SK-N-SH treated with all-trans-retinoic acid at 6 μM for 48 hours (cell line): Measurements from ENCODE around the gene PDIA3.
A peak's percentile ranks its signal among the peaks of the same experiment; 100 is the strongest.

Source experiments
- ATAC-seq: fragments of 200-7000 bp; cut with Tn5 transposase; 3 replicates; pipeline ENCODE4 v1.9.1; 2020; ENCODE audit warnings: mild to moderate bottlenecking, moderate library complexity
- ARNTL ChIP-seq: fragments of 450-650 bp; formaldehyde crosslinking; IDR thresholded peaks from 2 replicates; pipeline ENCODE4 v1.5.0; 2020; ENCODE audit warnings: low read depth, mild to moderate bottlenecking, moderate library complexity, borderline replicate concordance
- BACH2 ChIP-seq: fragments of 250-450 bp; sonication (Bioruptor Pico); IDR thresholded peaks from 2 replicates; pipeline ENCODE4 v1.9.0; 2021; ENCODE audit warnings: mild to moderate bottlenecking, borderline replicate concordance
- CSDC2 ChIP-seq: fragments of 250-450 bp; sonication (Bioruptor Pico); IDR thresholded peaks from 2 replicates; pipeline ENCODE4 v1.5.0; 2020; ENCODE audit warnings: mild to moderate bottlenecking, moderate library complexity
- ESRRG ChIP-seq: fragments of 250-450 bp; sonication (Bioruptor Pico); IDR thresholded peaks from 2 replicates; pipeline ENCODE4 v1.6.1; 2021; ENCODE audit warnings: mild to moderate bottlenecking
- GLIS3 ChIP-seq: fragments of 250-450 bp; sonication (Bioruptor Pico); IDR thresholded peaks from 2 replicates; pipeline ENCODE4 v1.5.0; 2020; ENCODE audit warnings: mild to moderate bottlenecking, moderate library complexity
- ISL1 ChIP-seq: fragments of 250-450 bp; sonication (Bioruptor Pico); IDR thresholded peaks from 2 replicates; pipeline ENCODE4 v2.1.2; 2022; ENCODE audit warnings: mild to moderate bottlenecking, moderate library complexity
- OSR1 ChIP-seq: fragments of 250-450 bp; sonication (Bioruptor Pico); IDR thresholded peaks from 2 replicates; pipeline ENCODE4 v1.8.0; 2022; ENCODE audit warnings: moderate library complexity, mild to moderate bottlenecking, inconsistent platforms
- PPARA ChIP-seq: fragments of 250-450 bp; sonication (Bioruptor Pico); IDR thresholded peaks from 2 replicates; pipeline ENCODE4 v1.5.0; 2020; ENCODE audit warnings: mild to moderate bottlenecking, borderline replicate concordance
- RARB ChIP-seq: fragments of 250-450 bp; sonication (Bioruptor Pico); IDR thresholded peaks from 2 replicates; pipeline ENCODE4 v1.8.0; 2021; ENCODE audit warnings: mild to moderate bottlenecking, moderate library complexity
- SNAI2 ChIP-seq: fragments of 250-450 bp; sonication (Bioruptor Pico); IDR thresholded peaks from 2 replicates; pipeline ENCODE4 v1.5.0; 2020; ENCODE audit warnings: mild to moderate bottlenecking, moderate library complexity
- TCF4 ChIP-seq: fragments of 250-450 bp; sonication (Bioruptor Pico); IDR thresholded peaks from 2 replicates; pipeline ENCODE4 v1.8.0; 2021; ENCODE audit warnings: mild to moderate bottlenecking, moderate library complexity, borderline replicate concordance
- TOX ChIP-seq: fragments of 250-450 bp; sonication (Bioruptor Pico); IDR thresholded peaks from 2 replicates; pipeline ENCODE4 v1.8.0; 2021; ENCODE audit warnings: mild to moderate bottlenecking, moderate library complexity, borderline replicate concordance
- ZC3H10 ChIP-seq: fragments of 250-450 bp; sonication (Bioruptor Pico); IDR thresholded peaks from 2 replicates; pipeline ENCODE4 v1.5.1; 2021; ENCODE audit warnings: mild to moderate bottlenecking, moderate library complexity
- ZFP3 ChIP-seq: fragments of 250-450 bp; sonication (Bioruptor Pico); IDR thresholded peaks from 2 replicates; pipeline ENCODE4 v1.5.0; 2020; ENCODE audit warnings: mild to moderate bottlenecking, moderate library complexity
- ZNF565 ChIP-seq: fragments of 450-650 bp; formaldehyde crosslinking; conservative IDR thresholded peaks from 2 replicates; pipeline ENCODE4 v1.5.0; 2020; ENCODE audit warnings: low read depth, mild to moderate bottlenecking, moderate library complexity
- ZNF70 ChIP-seq: fragments of 450-650 bp; formaldehyde crosslinking; IDR thresholded peaks from 2 replicates; pipeline ENCODE4 v1.5.0; 2020; ENCODE audit warnings: mild to moderate bottlenecking, moderate library complexity
- ZNF8 ChIP-seq: fragments of 450-650 bp; formaldehyde crosslinking; IDR thresholded peaks from 2 replicates; pipeline ENCODE4 v1.5.0; 2020; ENCODE audit warnings: mild to moderate bottlenecking, moderate library complexity
- TF ChIP-seq, protein P1 (sequence below): fragments of 250-450 bp; sonication (Bioruptor Pico); IDR thresholded peaks from 2 replicates; pipeline ENCODE4 v1.8.0; 2021; ENCODE audit warnings: low read depth, mild to moderate bottlenecking, moderate library complexity, borderline replicate concordance
- TF ChIP-seq, protein P2 (sequence below): fragments of 250-450 bp; sonication (Bioruptor Pico); IDR thresholded peaks from 2 replicates; pipeline ENCODE4 v1.5.1; 2020; ENCODE audit warnings: low read depth, mild to moderate bottlenecking, moderate library complexity
- TF ChIP-seq, protein P3 (sequence below): fragments of 250-450 bp; sonication (Bioruptor Pico); IDR thresholded peaks from 2 replicates; pipeline ENCODE4 v1.5.1; 2021; ENCODE audit warnings: mild to moderate bottlenecking, moderate library complexity
- TF ChIP-seq, protein P4 (sequence below): fragments of 250-450 bp; sonication (Bioruptor Pico); IDR thresholded peaks from 2 replicates; pipeline ENCODE4 v1.8.0; 2020; ENCODE audit warnings: mild to moderate bottlenecking, moderate library complexity, borderline replicate concordance

Gene PDIA3

DNA sequence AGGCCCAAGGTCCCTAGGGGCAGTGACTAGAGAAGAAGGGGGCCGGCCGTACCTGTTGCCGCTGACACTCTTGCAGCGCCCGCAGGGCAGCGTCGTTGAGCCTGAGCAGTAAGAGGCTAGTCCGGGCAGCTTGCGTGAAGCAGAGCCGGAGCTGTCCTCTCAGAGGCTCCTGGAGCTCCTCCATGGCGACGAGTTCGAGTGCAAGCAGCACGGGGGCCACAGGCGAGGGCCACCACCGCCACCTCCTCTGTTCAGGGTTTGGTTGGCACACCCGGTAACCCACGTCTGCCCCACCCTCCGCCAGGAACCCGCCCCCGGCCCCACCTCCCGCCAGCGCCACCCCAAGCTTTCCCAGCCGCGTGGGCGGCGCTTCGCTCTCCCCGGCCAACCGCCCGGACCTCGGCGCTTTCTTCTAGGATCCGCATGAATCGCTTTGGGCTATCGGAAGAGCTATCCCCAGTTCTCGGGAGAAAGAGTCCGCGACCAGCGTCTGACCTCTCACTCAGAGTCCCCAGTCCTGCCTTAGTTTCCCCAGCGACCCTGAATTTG is 30.6 kb downstream of the PDIA3 start, which contains the start of gene ELL3:
Gene ELL3, minus strand, starts transcription at position 249 of the 549 bp plus-strand sequence. Its CDS starts 65 bp downstream, at position 184.
- peak; percentile 74 for ATAC-seq
- no peak for TF ChIP-seq TOX (CRISPR knock-in tag)
- TF ChIP-seq, protein P1, sequence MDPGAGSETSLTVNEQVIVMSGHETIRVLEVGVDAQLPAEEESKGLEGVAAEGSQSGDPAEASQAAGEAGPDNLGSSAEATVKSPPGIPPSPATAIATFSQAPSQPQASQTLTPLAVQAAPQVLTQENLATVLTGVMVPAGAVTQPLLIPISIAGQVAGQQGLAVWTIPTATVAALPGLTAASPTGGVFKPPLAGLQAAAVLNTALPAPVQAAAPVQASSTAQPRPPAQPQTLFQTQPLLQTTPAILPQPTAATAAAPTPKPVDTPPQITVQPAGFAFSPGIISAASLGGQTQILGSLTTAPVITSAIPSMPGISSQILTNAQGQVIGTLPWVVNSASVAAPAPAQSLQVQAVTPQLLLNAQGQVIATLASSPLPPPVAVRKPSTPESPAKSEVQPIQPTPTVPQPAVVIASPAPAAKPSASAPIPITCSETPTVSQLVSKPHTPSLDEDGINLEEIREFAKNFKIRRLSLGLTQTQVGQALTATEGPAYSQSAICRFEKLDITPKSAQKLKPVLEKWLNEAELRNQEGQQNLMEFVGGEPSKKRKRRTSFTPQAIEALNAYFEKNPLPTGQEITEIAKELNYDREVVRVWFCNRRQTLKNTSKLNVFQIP (CRISPR knock-in tag) = no peak
- TF ChIP-seq ZNF8 (CRISPR knock-in tag) = no peak
- no peak for TF ChIP-seq CSDC2 (CRISPR knock-in tag)
- no peak for TF ChIP-seq ZNF565 (CRISPR knock-in tag)
- no peak for TF ChIP-seq SNAI2 (CRISPR knock-in tag)
- TF ChIP-seq, protein P2, sequence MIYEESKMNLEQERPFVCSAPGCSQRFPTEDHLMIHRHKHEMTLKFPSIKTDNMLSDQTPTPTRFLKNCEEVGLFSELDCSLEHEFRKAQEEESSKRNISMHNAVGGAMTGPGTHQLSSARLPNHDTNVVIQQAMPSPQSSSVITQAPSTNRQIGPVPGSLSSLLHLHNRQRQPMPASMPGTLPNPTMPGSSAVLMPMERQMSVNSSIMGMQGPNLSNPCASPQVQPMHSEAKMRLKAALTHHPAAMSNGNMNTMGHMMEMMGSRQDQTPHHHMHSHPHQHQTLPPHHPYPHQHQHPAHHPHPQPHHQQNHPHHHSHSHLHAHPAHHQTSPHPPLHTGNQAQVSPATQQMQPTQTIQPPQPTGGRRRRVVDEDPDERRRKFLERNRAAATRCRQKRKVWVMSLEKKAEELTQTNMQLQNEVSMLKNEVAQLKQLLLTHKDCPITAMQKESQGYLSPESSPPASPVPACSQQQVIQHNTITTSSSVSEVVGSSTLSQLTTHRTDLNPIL = no peak
- no peak for TF ChIP-seq ZNF70
- no peak for TF ChIP-seq PPARA (CRISPR knock-in tag)
- no peak for TF ChIP-seq OSR1 (CRISPR knock-in tag)
- TF ChIP-seq ESRRG = no peak
- TF ChIP-seq, protein P3, sequence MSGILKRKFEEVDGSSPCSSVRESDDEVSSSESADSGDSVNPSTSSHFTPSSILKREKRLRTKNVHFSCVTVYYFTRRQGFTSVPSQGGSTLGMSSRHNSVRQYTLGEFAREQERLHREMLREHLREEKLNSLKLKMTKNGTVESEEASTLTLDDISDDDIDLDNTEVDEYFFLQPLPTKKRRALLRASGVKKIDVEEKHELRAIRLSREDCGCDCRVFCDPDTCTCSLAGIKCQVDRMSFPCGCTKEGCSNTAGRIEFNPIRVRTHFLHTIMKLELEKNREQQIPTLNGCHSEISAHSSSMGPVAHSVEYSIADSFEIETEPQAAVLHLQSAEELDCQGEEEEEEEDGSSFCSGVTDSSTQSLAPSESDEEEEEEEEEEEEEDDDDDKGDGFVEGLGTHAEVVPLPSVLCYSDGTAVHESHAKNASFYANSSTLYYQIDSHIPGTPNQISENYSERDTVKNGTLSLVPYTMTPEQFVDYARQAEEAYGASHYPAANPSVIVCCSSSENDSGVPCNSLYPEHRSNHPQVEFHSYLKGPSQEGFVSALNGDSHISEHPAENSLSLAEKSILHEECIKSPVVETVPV (CRISPR knock-in tag) = no peak
- no peak for TF ChIP-seq ZC3H10 (CRISPR knock-in tag)
- no peak for TF ChIP-seq ZFP3 (CRISPR knock-in tag)

DNA sequence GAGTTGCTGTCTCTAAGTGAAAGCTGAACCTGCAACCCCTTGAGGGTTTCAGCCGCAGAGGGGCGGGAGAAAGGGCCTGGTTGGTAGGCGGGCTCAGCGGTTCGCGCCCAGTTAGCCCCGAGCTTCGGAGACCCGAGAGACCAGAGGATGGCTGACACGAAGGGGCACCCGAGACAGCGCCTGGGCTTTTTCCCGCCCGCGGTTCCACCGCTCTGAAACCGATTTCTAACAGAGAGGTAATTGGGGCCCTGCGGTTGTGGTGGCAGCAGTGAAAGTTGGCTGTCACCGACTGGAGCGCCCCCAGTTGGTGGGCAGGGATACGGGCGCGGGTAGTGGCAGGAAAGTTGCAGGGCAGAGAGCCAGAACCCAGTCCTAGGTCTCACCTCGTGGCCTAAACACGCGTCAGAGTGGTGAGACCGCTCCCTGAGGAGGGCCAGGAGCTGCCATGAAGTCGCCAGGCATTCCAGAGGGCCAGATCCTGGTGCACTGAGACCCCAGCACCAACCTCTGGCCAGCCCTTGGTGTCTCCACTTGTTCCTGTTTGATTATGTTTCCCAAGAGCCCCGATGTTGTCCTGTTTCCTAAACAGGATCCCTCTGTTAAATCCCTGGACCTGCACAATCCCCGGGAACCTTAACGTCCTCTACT is 31.2 kb downstream of the PDIA3 start:
- ATAC-seq = peak; percentile 83
- TF ChIP-seq ARNTL = no peak
- TF ChIP-seq ZC3H10 (CRISPR knock-in tag) = no peak
- TF ChIP-seq, protein P4, sequence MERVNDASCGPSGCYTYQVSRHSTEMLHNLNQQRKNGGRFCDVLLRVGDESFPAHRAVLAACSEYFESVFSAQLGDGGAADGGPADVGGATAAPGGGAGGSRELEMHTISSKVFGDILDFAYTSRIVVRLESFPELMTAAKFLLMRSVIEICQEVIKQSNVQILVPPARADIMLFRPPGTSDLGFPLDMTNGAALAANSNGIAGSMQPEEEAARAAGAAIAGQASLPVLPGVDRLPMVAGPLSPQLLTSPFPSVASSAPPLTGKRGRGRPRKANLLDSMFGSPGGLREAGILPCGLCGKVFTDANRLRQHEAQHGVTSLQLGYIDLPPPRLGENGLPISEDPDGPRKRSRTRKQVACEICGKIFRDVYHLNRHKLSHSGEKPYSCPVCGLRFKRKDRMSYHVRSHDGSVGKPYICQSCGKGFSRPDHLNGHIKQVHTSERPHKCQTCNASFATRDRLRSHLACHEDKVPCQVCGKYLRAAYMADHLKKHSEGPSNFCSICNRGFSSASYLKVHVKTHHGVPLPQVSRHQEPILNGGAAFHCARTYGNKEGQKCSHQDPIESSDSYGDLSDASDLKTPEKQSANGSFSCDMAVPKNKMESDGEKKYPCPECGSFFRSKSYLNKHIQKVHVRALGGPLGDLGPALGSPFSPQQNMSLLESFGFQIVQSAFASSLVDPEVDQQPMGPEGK = no peak
- TF ChIP-seq ZNF565 (CRISPR knock-in tag) = no peak
- TF ChIP-seq, protein P3 (CRISPR knock-in tag) = no peak
- TF ChIP-seq OSR1 (CRISPR knock-in tag) = no peak
- TF ChIP-seq TCF4 = no peak
- no peak for TF ChIP-seq ZNF8 (CRISPR knock-in tag)
- no peak for TF ChIP-seq BACH2 (CRISPR knock-in tag)
- no peak for TF ChIP-seq ESRRG
- TF ChIP-seq SNAI2 (CRISPR knock-in tag) = no peak
- TF ChIP-seq ZFP3 (CRISPR knock-in tag) = no peak
- TF ChIP-seq, protein P2 = no peak
- no peak for TF ChIP-seq PPARA (CRISPR knock-in tag)

DNA sequence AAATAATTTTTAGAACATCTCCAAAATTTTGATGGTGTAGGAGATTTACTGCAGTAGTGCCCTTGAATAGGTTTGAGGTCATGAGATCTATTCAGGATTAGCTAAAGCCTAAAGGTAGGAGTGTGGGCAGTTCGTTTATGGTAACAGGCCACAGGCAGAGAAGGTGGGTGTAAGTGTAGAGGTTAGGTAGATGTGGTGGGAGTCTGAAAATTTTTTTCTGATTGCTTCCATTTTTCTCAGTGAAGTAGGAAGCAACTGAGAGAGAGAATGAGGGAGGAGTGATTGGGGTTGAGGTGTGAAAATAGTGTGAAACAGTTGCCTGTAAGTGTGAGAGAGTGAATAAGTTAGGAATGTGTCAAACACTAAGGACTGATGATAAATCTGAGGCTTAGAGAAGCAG is 32.8 kb downstream of the PDIA3 start:
- TF ChIP-seq RARB (no peak), BACH2 (CRISPR knock-in tag) (no peak), ISL1 (CRISPR knock-in tag) (no peak), PPARA (CRISPR knock-in tag) (no peak), GLIS3 (CRISPR knock-in tag) (no peak), ARNTL (no peak)
- TF ChIP-seq, protein P4 = no peak
- ATAC-seq = no peak
